ENCODE results near the gene GRM5.

DNA sequence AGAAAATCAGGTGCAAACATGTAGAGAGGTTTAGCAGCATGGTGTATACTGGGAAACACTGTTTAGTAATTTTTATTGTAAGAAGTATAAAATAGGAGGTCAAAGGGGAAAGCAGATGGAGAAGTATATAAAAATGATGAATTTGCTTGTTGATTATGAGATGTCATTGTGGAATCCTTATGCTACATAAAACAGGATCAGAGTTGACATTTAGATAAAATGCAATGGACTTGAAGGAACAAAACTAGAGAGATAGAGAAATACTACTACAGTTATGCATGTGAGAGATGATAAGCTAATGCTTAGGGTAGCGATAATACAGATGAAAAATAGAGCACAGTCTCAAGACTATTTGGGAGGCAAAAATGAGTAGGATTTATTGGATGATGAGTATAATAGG is 536.4 kb downstream of the GRM5 start:
- TF ChIP-seq POLR2A (IDR thresholded peaks at IDR 0.05), result no peak
- TF ChIP-seq, protein P1, sequence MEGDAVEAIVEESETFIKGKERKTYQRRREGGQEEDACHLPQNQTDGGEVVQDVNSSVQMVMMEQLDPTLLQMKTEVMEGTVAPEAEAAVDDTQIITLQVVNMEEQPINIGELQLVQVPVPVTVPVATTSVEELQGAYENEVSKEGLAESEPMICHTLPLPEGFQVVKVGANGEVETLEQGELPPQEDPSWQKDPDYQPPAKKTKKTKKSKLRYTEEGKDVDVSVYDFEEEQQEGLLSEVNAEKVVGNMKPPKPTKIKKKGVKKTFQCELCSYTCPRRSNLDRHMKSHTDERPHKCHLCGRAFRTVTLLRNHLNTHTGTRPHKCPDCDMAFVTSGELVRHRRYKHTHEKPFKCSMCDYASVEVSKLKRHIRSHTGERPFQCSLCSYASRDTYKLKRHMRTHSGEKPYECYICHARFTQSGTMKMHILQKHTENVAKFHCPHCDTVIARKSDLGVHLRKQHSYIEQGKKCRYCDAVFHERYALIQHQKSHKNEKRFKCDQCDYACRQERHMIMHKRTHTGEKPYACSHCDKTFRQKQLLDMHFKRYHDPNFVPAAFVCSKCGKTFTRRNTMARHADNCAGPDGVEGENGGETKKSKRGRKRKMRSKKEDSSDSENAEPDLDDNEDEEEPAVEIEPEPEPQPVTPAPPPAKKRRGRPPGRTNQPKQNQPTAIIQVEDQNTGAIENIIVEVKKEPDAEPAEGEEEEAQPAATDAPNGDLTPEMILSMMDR (IDR thresholded peaks at IDR 0.05), result no peak

Data from thyroid gland (tissue), 4 donors.